ENCODE measurements around the gene SLC37A2. TPM values are rescaled to one million over a fixed set of nuclear protein-coding genes. Genes with fewer than 3 reads are reported as not detected.

The SLC37A2 gene
- total RNA-seq, 1 experiment from 2014 or later: 2.2 TPM

GRCh38 chr11:125080531-125080911 is 17.4 kb downstream of the SLC37A2 start:
- no peak for TF ChIP-seq ZNF396 (CRISPR knock-in tag; IDR thresholded peaks at IDR 0.05; ENCODE audit: borderline replicate concordance)
- TF ChIP-seq PRRX2 (CRISPR knock-in tag; IDR thresholded peaks at IDR 0.05): no peak
- TF ChIP-seq HMGXB4 (CRISPR knock-in tag; IDR thresholded peaks at IDR 0.05): no peak
- ChIA-PET CTCF (interaction anchor here (0.7 to 1.3 kb wide), 5 partner anchors 17 to 324 kb away, joined by 3 to 6 read pairs (median 4); partner anchors contain the start of gene SLC37A2), POLR2A (no interaction called here)
- H3K27ac Mint-ChIP-seq: no peak overlapping the region
- H3K4me1 Mint-ChIP-seq: no peaks in the 10 kb centered on the region
- no peaks in the 10 kb centered on the region for H3K36me3 Mint-ChIP-seq
- H3K27me3 Mint-ChIP-seq (ENCODE audit: low read depth): no peaks in the 10 kb centered on the region
- no peak overlapping the region for H3K4me3 Mint-ChIP-seq
- no peak for DNase-seq (ENCODE audit: low spot score)
- H3K9me3 Mint-ChIP-seq: no peaks in the 10 kb centered on the region
- ATAC-seq: no peak

GRCh38 chr11:125081098-125081798 is 18.1 kb downstream of the SLC37A2 start:
- no peaks in the 10 kb centered on the region for H3K27me3 Mint-ChIP-seq (ENCODE audit: low read depth)
- no peaks in the 10 kb centered on the region for H3K36me3 Mint-ChIP-seq
- ATAC-seq (no peak), DNase-seq (ENCODE audit: low spot score) (no peak)
- H3K4me3 Mint-ChIP-seq: no peak overlapping the region
- CTCF ChIA-PET: interaction anchor here (0.6 to 2.6 kb wide), 6 partner anchors 10 to 205 kb away, joined by 3 to 14 read pairs (median 5); partner anchors contain the start of gene SLC37A2
- TF ChIP-seq ESRRA (CRISPR knock-in tag; IDR thresholded peaks at IDR 0.05; ENCODE audit: borderline replicate concordance) (no peak), SOX15 (CRISPR knock-in tag; IDR thresholded peaks at IDR 0.05) (no peak), EMX1 (CRISPR knock-in tag; IDR thresholded peaks at IDR 0.05) (no peak), ZNF317 (CRISPR knock-in tag; IDR thresholded peaks at IDR 0.05; ENCODE audit: borderline replicate concordance, low read depth) (no peak), ZNF423 (CRISPR knock-in tag; IDR thresholded peaks at IDR 0.05) (peak; percentile 57; the same call in 1 of the 2 replicates)
- H3K4me1 Mint-ChIP-seq: no peaks in the 10 kb centered on the region
- H3K9me3 Mint-ChIP-seq: no peaks in the 10 kb centered on the region
- no peak overlapping the region for H3K27ac Mint-ChIP-seq
- POLR2A ChIA-PET: no interaction called here

- Mint-ChIP-seq H3K4me3 (no peak overlapping the region), H3K4me1 (no peaks in the 10 kb centered on the region), H3K9me3 (no peaks in the 10 kb centered on the region), H3K27me3 (ENCODE audit: low read depth) (no peaks in the 10 kb centered on the region), H3K36me3 (no peaks in the 10 kb centered on the region), H3K27ac (no peak overlapping the region)
- ATAC-seq: no peak
- POLR2A ChIA-PET: no interaction called here
- DNase-seq (ENCODE audit: low spot score): no peak
- CTCF ChIA-PET: interaction anchor here (1.3 to 2.6 kb wide), 5 partner anchors 9 to 347 kb away, joined by 3 to 14 read pairs (median 4); no protein-coding TSS in a partner anchor
- TF ChIP-seq FOXK1 (CRISPR knock-in tag; IDR thresholded peaks at IDR 0.05) (no peak), AR (CRISPR knock-in tag; IDR thresholded peaks at IDR 0.05) (no peak), FOXJ3 (CRISPR knock-in tag; IDR thresholded peaks at IDR 0.05; ENCODE audit: borderline replicate concordance) (no peak), ZNF232 (CRISPR knock-in tag; IDR thresholded peaks at IDR 0.05) (no peak), ZNF263 (CRISPR knock-in tag; IDR thresholded peaks at IDR 0.05; ENCODE audit: low read depth) (no peak), ZNF671 (CRISPR knock-in tag; IDR thresholded peaks at IDR 0.05) (no peak), ZBTB43 (CRISPR knock-in tag; IDR thresholded peaks at IDR 0.05) (no peak), ERG (CRISPR knock-in tag; IDR thresholded peaks at IDR 0.05) (no peak), AFF4 (CRISPR knock-in tag; IDR thresholded peaks at IDR 0.05; ENCODE audit: borderline replicate concordance) (no peak), ATF1 (CRISPR knock-in tag; IDR thresholded peaks at IDR 0.05) (no peak), USF2 (CRISPR knock-in tag; IDR thresholded peaks at IDR 0.05) (no peak), ZNF121 (CRISPR knock-in tag; IDR thresholded peaks at IDR 0.05) (no peak)
Observed at GRCh38 chr11:125082040-125082439, 18.9 kb downstream of the SLC37A2 start.

Data from WTC11 (cell line).